ENCODE data around the gene PADI4. TPM values are rescaled to one million over a fixed set of nuclear protein-coding genes. Genes with fewer than 3 reads are reported as not detected.

The PADI4 gene
- total and polyA plus RNA-seq, 2 of the 4 experiments (the other 2 are of a cell fraction): not detected

- no peak overlapping the region for H2AK5ac ChIP-seq (ENCODE audit: low read depth, low read length)
- no peak overlapping the region for H4K5ac ChIP-seq (ENCODE audit: low read depth, low read length)
- ATAC-seq (ENCODE audit: low read depth) (no peak), DNase-seq (no peak)
- H2BK5ac ChIP-seq (ENCODE audit: low read depth, low read length, poor library complexity, severe bottlenecking): no peak overlapping the region
- no peak overlapping the region for H2BK15ac ChIP-seq (ENCODE audit: low read depth, low read length)
- intact Hi-C loops (cut with micrococcal nuclease): no loop called here
- H3K79me1 ChIP-seq (ENCODE audit: low read depth in 1 of 2, low read length in 2 of 2): no peaks in the 10 kb centered on the region
- no peak overlapping the region for H3K56ac ChIP-seq (ENCODE audit: extremely low read depth, insufficient read depth, low read length)
- no peak overlapping the region for H2AFZ ChIP-seq (replicated peaks; ENCODE audit: low read length, poor library complexity)
- no peak overlapping the region for H3K4me3 ChIP-seq (ENCODE audit: insufficient read depth, low read depth, low read length)
- no peak overlapping the region for H3K4me2 ChIP-seq (ENCODE audit: low read depth, low read length)
- H2BK120ac ChIP-seq (ENCODE audit: low read depth, low read length): no peak overlapping the region
- no peaks in the 10 kb centered on the region for H3K4me1 ChIP-seq (ENCODE audit: control insufficient read depth, insufficient read depth, low read length)
- peaks cover 19% of the 10 kb centered on the region for H3K27me3 ChIP-seq (ENCODE audit: control insufficient read depth, insufficient read depth, low read length)
- H3K4ac ChIP-seq (ENCODE audit: low read depth, low read length): no peak overlapping the region
- CTCF ChIA-PET: no interaction called here
- no peak overlapping the region for H3K9ac ChIP-seq (ENCODE audit: low read depth, low read length)
- POLR2A ChIA-PET (ENCODE audit: unreplicated experiment): no interaction called here
- H4K91ac ChIP-seq (ENCODE audit: insufficient read depth, low read depth, low read length): no peak overlapping the region
- no peaks in the 10 kb centered on the region for H3K9me3 ChIP-seq (ENCODE audit: control insufficient read depth, insufficient read depth, low read length)
- no peaks in the 10 kb centered on the region for H4K20me1 ChIP-seq (ENCODE audit: insufficient read depth, low read length)
- no peak for TF ChIP-seq SMC3 (IDR thresholded peaks at IDR 0.05; ENCODE audit: low read depth, low read length)
- no peak for TF ChIP-seq POLR2A (IDR thresholded peaks at IDR 0.05; ENCODE audit: low read depth, low read length)
- no peak for TF ChIP-seq CEBPB (IDR thresholded peaks at IDR 0.05; ENCODE audit: low read depth, low read length)
- H3K18ac ChIP-seq (ENCODE audit: low read depth, low read length): no peak overlapping the region
- H2AK9ac ChIP-seq (replicated peaks; ENCODE audit: low read depth, low read length, poor library complexity): no peak overlapping the region
- H3K27ac ChIP-seq (ENCODE audit: insufficient read depth, low read length): no peak overlapping the region
- H3K9me1 ChIP-seq (ENCODE audit: insufficient read depth, low read length): no peaks in the 10 kb centered on the region
- WGBS, 2 experiments (ENCODE audit: extremely low coverage in 2 of 2, insufficient read length in 1 of 2): 67% methylated on average over 1 of the region's 11 CpGs; no CpG with 5 or more reads in 1 of the 2 experiments
- no peak overlapping the region for H2BK20ac ChIP-seq (ENCODE audit: low read depth, low read length)
- dilution Hi-C loops (cut with HindIII; ENCODE audit: low sequenced_read_pairs, unreplicated experiment): no loop called here
- no TSS peak for BruUV-seq (replicated peaks)
- H3K36me3 ChIP-seq (ENCODE audit: control insufficient read depth, insufficient read depth, low read length): no peaks in the 10 kb centered on the region
- in situ Hi-C loops (cut with MboI; ENCODE audit: low sequenced_read_pairs): no loop called here
- no peak overlapping the region for H4K8ac ChIP-seq (ENCODE audit: low read depth in 2 of 2, low read length in 2 of 2)
- no peak overlapping the region for H3K23ac ChIP-seq (ENCODE audit: low read depth, low read length)
- H3K14ac ChIP-seq (replicated peaks; ENCODE audit: low read depth, low read length): no peak overlapping the region
These were observed 52.4 kb downstream of the PADI4 start for GRCh38 chr1:17360272-17360956.

All from IMR-90 (cell line).